Activated T-cell treated with anti-CD3 and anti-CD28 coated beads, Interleukin-2, amount 50 U/mL, for 48 hours (primary cell): Measurements from ENCODE around the gene DNAJC11.
"Not testable (repeated sequence)": the region's sequence is repeated elsewhere in the genome, so short reads cannot be mapped to it uniquely, and the experiment has no call there.

Experiments used
- DNase-seq, 2 experiments: peaks; one replicate each; pipeline ENCODE4 v3.0.0-alpha.2; 2020

The DNAJC11 gene

GRCh38 chr1:6622396-6623152 is 79.0 kb downstream of the DNAJC11 start:
- DNase-seq, result no peak

GRCh38 chr1:6621429-6622391 is 79.9 kb downstream of the DNAJC11 start:
- no peak for DNase-seq

- no peak for DNase-seq
Observed at GRCh38 chr1:6619045-6619444, 82.6 kb downstream of the DNAJC11 start.

- no peak for DNase-seq
Observed at GRCh38 chr1:6614929-6615785, 86.5 kb downstream of the DNAJC11 start.

GRCh38 chr1:6614019-6614928 is 87.3 kb downstream of the DNAJC11 start:
- DNase-seq, result peak; percentile 63 to 71

- peak; percentile 99 to 100 for DNase-seq
Observed at GRCh38 chr1:6613361-6614018, 88.1 kb downstream of the DNAJC11 start, which contains the start of gene PHF13. Gene PHF13, plus strand, starts transcription at chr1:6613731. Its CDS starts 336 bp downstream, at chr1:6614067.

GRCh38 chr1:6612641-6613360 is 88.8 kb downstream of the DNAJC11 start:
- no peak for DNase-seq

- DNase-seq, result no peak
Observed at GRCh38 chr1:6603915-6604558, 97.6 kb downstream of the DNAJC11 start.

- DNase-seq, result peak; percentile 79 to 80
Observed at GRCh38 chr1:6603238-6603914, 98.2 kb downstream of the DNAJC11 start.

- peak; percentile 90 to 94 for DNase-seq
Observed at GRCh38 chr1:6602669-6603237, 98.9 kb downstream of the DNAJC11 start, which contains the start of gene KLHL21. Gene KLHL21, minus strand, starts transcription at chr1:6602869. Its CDS starts 52 bp downstream, at chr1:6602817.

GRCh38 chr1:6601923-6602668 is 99.5 kb downstream of the DNAJC11 start:
- DNase-seq, result peak; percentile 53 to 70

- peak; percentile 86 to 91 for DNase-seq
Observed at GRCh38 chr1:6601049-6601922, 100.3 kb downstream of the DNAJC11 start.

- no peak for DNase-seq
Observed at GRCh38 chr1:6600410-6601048, 101.1 kb downstream of the DNAJC11 start.

- DNase-seq, result not testable (repeated sequence)
Observed at GRCh38 chr1:6599991-6600390, 101.6 kb downstream of the DNAJC11 start.

GRCh38 chr1:6599141-6599975 is 102.3 kb downstream of the DNAJC11 start:
- peak; percentile 64 to 73 for DNase-seq
